Activated CD4-positive, alpha-beta T cell treated with anti-CD3 and anti-CD28 coated beads, Interleukin-2, amount 10 ng/mL, durations not matched to agents 24 days and 14 days (primary cell): ENCODE measurements around the gene ALX4. TPM values are rescaled to one million over a fixed set of nuclear protein-coding genes. Genes with fewer than 3 reads are reported as not detected.

Source experiments
- DNase-seq: peaks from one replicate; pipeline ENCODE4 v3.0.0; 2022
- H3K27ac Mint-ChIP-seq: one replicate; pipeline ENCODE4 v1.8.0; 2022; ENCODE audit warnings: mild to moderate bottlenecking, mixed read lengths
- H3K27me3 Mint-ChIP-seq: one replicate; pipeline ENCODE4 v1.8.0; 2022; ENCODE audit warnings: mixed read lengths
- H3K36me3 Mint-ChIP-seq: one replicate; pipeline ENCODE4 v1.8.0; 2022; ENCODE audit warnings: low read depth, mild to moderate bottlenecking, mixed read lengths
- H3K4me1 Mint-ChIP-seq: one replicate; pipeline ENCODE4 v1.8.0; 2021; ENCODE audit warnings: mixed read lengths
- H3K4me3 Mint-ChIP-seq: one replicate; pipeline ENCODE4 v1.8.0; 2022; ENCODE audit warnings: mild to moderate bottlenecking, moderate library complexity, mixed read lengths
- H3K9me3 Mint-ChIP-seq: one replicate; pipeline ENCODE4 v1.8.0; 2021; ENCODE audit warnings: mixed read lengths
- intact Hi-C: fragments of 100-400 bp; cut with micrococcal nuclease; formaldehyde crosslinking; loops from one replicate; pipeline ENCODE4 v1.15.1; 2023
- total RNA-seq: library from RNA; stranded (reverse); gene quantifications from 2 replicates; pipeline ENCODE4 v1.2.3, GENCODE V29; 2022

The ALX4 gene
- total RNA-seq, 1 donor from 2014 or later = not detected

DNA sequence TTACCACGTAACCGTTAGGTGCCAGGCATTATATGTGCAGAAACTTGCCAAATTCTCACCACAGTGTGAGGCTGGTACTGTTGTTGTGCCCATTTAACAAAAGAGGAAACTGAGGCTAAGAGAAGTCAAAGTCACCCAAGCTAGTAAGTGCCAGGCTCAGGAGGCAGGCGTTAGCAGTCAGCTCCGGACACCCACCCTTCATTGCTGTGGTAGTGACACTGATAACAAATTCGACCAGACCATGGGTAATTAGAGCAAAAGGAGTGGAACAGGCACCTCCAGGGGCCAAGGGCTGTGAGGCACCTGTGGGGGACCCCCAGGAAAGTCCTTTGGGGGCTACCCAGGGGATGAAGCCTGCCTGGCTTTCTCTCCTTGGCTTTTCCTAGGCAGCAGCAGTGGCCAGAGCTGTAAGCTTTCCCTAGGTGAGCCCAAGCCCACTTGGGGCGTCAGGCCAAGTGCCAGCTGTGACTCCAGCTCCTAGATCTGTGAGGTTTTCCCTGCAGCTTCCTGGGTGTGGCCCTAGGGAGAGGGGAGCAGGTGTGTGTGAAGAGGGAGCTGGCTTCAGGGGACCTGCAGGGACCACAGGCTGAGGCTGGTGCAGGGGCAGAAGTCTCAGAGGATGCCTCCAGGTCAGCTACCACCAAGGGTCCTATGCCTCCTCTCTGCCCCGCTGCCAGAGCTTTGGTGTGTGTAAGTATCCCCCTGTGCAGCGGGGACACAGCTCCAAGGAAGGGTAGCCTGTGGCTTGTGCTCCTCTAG lies 19.7 kb upstream of the ALX4 start:
- intact Hi-C loops = no loop called here
- no peaks in the 10 kb centered on the region for H3K36me3 Mint-ChIP-seq
- DNase-seq = no peak
- H3K4me1 Mint-ChIP-seq = no peaks in the 10 kb centered on the region
- H3K27me3 Mint-ChIP-seq = peaks cover 48% of the 10 kb centered on the region
- H3K9me3 Mint-ChIP-seq = no peaks in the 10 kb centered on the region
- H3K27ac Mint-ChIP-seq = no peak overlapping the region
- no peak overlapping the region for H3K4me3 Mint-ChIP-seq

DNA sequence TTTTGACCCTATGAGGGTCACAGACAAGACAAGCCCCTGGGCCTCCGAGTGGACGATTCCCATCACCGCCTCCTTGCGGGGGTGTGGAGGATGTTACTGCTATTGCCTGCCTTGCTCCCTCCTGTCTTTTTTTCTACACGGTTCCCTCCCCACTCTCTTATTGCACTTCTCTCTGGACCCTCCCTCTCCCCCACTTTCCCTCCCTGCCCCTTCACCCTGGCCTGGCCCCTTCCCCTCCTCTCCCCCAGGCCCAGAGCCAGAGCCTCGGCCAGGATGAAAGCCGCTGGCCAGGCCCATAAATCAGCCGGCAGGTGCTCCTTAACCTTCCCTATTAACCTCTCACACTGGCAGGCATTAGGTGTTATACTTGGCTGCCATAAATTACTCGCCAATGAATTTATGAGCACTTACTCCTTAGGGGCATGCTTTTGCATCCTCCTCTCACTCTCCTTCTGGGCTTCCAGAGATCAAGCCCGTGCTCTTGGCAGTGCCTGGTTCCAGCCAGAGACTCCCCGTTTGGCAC lies 18.3 kb upstream of the ALX4 start:
- peaks cover 57% of the 10 kb centered on the region for H3K27me3 Mint-ChIP-seq
- no peaks in the 10 kb centered on the region for H3K4me1 Mint-ChIP-seq
- H3K9me3 Mint-ChIP-seq = no peaks in the 10 kb centered on the region
- H3K36me3 Mint-ChIP-seq = no peaks in the 10 kb centered on the region
- H3K4me3 Mint-ChIP-seq = no peak overlapping the region
- intact Hi-C loops = no loop called here
- H3K27ac Mint-ChIP-seq = no peak overlapping the region
- no peak for DNase-seq

DNA sequence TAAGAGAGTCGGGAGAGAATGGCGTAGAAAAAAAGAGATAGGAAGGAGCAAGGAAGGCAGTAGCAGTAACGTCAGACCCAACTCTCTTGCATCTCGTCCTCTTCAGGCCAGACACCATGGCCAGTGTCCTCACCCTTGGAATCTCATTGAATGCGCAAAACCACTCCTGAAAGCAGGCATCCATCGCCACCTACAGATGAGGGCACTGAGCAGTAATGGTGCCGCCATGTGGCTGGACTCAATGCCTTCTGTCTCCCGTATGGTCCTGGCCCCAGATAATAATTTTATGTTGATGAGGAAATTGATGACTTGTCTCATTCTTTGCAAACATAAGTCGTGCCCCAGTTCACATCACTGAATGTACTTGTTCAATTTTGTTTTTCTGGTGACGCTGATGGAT lies 17.8 kb upstream of the ALX4 start:
- Mint-ChIP-seq H3K27me3 (peaks cover 61% of the 10 kb centered on the region), H3K36me3 (no peaks in the 10 kb centered on the region), H3K4me1 (no peaks in the 10 kb centered on the region), H3K27ac (no peak overlapping the region), H3K9me3 (no peaks in the 10 kb centered on the region), H3K4me3 (no peak overlapping the region)
- DNase-seq = no peak
- intact Hi-C loops = no loop called here

DNA sequence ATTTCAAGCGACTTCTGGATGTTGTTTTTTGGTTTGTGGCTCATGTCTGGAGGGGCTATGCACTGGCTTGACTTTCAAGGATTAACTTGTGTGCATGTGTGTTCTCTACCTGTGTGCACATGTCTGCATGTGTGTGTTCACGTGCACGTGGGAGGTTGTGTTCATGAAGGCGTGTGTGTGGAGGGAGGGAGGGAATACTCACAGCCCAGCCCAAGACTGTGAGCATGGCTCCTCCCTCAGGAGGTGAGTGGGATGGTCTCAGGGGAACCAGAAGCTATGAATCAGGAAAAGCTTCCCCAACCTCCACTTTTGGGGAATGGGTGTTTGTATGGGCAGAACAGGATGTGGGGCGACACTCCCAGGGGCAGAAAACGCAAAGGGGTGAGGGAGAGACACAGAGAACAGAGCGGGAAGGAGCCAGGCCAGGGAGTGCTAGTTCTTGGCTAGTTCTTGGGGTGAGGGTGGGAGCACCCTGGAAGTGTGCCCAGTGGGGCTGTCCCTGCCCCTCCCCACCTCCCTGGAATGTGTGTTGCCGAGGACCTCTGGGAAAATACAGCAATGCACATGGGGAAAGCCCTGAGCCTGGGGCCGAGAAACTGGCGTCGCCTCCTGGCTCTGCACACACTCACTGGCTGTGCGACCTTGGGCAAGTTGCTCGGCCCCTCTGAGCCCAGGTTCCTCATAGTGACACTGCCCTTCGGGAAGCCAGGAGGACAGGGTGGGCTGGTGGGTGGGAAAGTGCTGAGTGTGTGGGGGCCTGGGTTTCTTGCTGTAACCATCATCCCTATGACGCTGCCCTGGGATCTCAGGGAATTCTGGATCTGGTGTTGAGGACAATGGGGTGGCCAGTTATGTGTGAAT lies 16.9 kb upstream of the ALX4 start:
- H3K27me3 Mint-ChIP-seq = peaks cover 66% of the 10 kb centered on the region
- intact Hi-C loops = no loop called here
- DNase-seq = no peak
- no peaks in the 10 kb centered on the region for H3K9me3 Mint-ChIP-seq
- no peaks in the 10 kb centered on the region for H3K4me1 Mint-ChIP-seq
- H3K27ac Mint-ChIP-seq = no peak overlapping the region
- no peaks in the 10 kb centered on the region for H3K36me3 Mint-ChIP-seq
- no peak overlapping the region for H3K4me3 Mint-ChIP-seq

DNA sequence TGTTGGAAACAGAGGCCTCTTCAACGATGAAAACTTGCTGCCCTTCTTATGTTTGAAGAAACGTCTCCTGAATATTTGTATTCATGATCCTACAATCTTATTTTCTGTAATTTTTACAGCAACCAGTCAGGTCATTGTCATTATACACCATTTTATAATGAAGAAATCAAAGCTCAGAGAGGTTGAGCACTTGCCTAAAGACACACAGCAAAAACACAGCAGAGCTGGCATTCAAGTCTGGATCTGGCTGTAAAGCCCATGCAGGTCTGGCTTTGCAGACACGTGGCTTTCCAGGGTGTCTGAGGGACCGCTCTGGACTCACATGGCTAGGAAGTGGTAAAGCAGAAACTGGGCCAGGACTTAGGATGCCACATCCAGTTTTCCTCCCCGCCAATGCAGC lies 15.8 kb upstream of the ALX4 start:
- Mint-ChIP-seq H3K27me3 (peaks cover 74% of the 10 kb centered on the region), H3K4me1 (no peaks in the 10 kb centered on the region), H3K4me3 (no peak overlapping the region), H3K27ac (no peak overlapping the region), H3K9me3 (no peaks in the 10 kb centered on the region), H3K36me3 (no peaks in the 10 kb centered on the region)
- DNase-seq = no peak
- intact Hi-C loops = no loop called here

DNA sequence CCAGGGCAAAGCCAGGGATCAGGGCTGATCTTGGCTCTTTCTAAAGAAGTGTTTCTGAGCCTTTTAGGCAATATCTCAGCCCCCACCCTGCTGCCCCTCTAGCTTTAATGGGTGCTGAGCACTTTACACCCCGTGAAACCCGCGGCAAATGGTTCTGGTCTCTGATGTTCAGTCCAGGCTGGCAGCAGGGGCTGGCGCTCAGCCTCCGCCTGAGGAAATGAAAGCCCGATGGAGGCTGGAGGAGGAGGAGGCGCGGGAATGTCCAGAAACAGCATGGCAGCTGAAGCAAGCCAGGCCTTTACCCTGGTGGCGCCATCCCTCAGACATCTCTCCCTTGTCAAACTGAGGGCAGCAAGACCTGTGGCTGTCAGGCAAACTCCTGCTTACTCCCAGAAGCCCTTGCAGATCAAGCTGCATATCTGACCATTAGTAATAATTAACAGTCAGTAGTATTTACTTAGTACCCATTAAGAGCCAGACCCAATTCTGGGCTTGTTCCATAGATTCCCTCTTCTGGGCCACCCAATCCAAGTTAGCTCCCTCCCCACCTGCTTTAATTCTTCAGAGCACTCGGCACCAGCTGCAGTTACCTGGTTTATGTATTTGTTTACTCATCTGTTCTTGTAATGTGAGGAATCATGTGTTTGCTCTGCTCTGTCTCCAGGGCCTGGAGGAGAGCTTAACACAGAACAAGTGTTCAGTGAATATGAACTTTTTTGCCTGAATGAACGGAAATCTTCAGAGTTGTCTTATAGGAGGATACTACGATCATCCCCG lies 15.0 kb upstream of the ALX4 start:
- Mint-ChIP-seq H3K4me3 (no peak overlapping the region), H3K27me3 (peaks cover 80% of the 10 kb centered on the region), H3K9me3 (no peaks in the 10 kb centered on the region), H3K4me1 (peaks cover 1% of the 10 kb centered on the region), H3K27ac (no peak overlapping the region), H3K36me3 (no peaks in the 10 kb centered on the region)
- intact Hi-C loops = no loop called here
- no peak for DNase-seq

DNA sequence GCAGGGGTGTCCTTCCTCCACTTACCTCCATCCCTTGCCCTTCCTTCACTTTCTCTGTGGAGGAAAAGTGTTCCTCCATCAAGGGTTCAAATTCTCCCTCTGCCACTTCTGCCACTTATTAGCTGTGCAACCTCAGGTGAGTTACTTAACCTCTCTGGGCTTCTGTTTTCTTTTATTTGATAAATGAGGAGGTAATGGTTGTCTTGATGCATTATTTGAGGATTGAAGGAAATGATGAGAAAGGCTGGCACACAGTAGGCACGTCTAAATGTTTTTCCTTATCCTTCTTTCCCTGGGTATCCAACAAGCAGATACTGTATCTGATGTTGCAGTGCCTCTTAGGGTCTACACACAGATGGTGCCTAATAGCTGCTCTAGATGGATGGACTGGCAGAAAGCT lies 14.3 kb upstream of the ALX4 start:
- peaks cover 83% of the 10 kb centered on the region for H3K27me3 Mint-ChIP-seq
- intact Hi-C loops = no loop called here

DNA sequence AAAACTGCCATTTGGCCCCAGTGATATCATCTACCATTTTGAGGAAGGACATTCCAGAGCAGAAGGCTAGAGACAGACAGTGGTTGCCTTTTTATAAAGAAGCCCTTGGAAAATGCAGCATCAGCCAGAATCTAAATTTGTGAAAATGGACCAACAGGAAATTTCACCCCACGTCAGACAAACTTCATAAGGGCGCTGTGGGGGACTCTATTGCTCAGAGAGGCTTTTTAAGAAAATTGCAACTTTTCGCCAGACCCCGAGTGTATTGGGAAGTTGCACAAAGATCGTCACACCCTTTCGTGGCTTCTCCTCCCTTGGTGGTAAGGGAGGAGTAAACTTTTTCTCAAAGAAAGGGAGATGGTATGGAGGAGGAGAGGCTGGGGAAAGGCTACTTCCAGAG lies 12.3 kb upstream of the ALX4 start:
- no peak for DNase-seq
- H3K36me3 Mint-ChIP-seq = no peaks in the 10 kb centered on the region
- no peaks in the 10 kb centered on the region for H3K9me3 Mint-ChIP-seq
- H3K4me3 Mint-ChIP-seq = no peak overlapping the region
- peaks cover 88% of the 10 kb centered on the region for H3K27me3 Mint-ChIP-seq
- H3K27ac Mint-ChIP-seq = no peak overlapping the region
- peaks cover 1% of the 10 kb centered on the region for H3K4me1 Mint-ChIP-seq
- intact Hi-C loops = loop anchor here (1.0 kb wide), 1 partner anchor 17 kb away; no protein-coding TSS in a partner anchor

More for the DNA sequence above, 14.3 kb upstream of the ALX4 start:
- Mint-ChIP-seq H3K36me3 (no peaks in the 10 kb centered on the region), H3K27ac (no peak overlapping the region), H3K9me3 (no peaks in the 10 kb centered on the region), H3K4me1 (peaks cover 1% of the 10 kb centered on the region), H3K4me3 (no peak overlapping the region)
- no peak for DNase-seq

DNA sequence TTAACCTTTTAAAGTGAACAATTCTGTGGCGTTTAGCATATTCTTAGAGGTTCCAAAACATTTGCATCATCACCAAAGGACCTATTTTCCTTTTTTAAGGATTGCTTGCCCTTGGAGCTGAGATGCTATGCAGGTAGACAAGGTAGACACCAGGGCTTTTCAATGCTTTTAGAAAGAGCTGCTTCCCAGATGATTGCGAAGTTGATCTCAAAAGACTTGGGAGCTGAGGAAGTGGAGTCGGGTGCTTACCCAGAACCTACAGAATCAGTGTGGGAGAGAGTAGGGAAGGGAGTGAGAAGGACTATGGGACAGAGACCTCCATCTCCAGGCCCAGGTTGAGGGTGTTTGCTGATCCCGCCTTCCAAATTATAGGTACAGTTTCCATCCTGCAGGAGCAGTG lies 11.1 kb upstream of the ALX4 start:
- no peaks in the 10 kb centered on the region for H3K9me3 Mint-ChIP-seq
- no peak overlapping the region for H3K27ac Mint-ChIP-seq
- intact Hi-C loops = no loop called here
- no peak overlapping the region for H3K4me3 Mint-ChIP-seq
- peaks cover 1% of the 10 kb centered on the region for H3K4me1 Mint-ChIP-seq
- DNase-seq = no peak
- H3K27me3 Mint-ChIP-seq = peaks cover 92% of the 10 kb centered on the region
- H3K36me3 Mint-ChIP-seq = no peaks in the 10 kb centered on the region

DNA sequence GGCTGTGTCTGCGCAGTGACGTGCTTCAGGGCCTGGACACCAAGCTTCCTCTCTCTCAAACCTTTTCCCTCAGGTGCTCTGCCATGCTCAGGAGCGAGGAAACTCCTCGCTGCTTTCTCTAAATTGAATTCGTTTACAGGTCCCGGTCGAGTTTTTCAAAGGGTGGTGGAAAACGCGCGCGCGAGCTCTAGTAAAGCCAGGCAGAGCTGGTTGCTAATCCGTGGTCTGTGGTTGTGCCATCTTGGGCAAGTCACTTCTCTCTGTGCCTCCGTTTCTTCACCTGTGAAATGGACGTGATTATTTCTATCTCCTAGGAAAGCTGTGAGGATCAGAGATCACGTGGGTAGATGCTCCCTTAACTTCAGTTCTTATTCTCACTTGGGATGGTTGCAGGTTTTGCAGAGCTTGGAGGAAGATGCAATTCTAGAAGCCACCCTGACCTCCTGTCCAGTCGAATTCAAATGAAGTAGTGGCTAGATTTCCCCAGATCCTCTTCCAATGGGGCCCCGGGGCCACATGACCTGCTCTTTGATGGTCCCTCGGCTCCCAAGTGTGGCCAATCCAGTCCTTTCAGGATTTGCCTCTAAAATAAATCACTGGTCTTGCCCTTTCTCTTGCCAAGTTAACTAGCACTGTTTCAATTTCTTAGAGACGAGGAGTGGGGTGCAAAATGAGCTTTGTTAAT lies 10.5 kb upstream of the ALX4 start:
- H3K4me3 Mint-ChIP-seq = no peak overlapping the region
- no peaks in the 10 kb centered on the region for H3K36me3 Mint-ChIP-seq
- H3K4me1 Mint-ChIP-seq = peaks cover 1% of the 10 kb centered on the region
- peak overlapping the region; percentile 40 for H3K27ac Mint-ChIP-seq
- H3K27me3 Mint-ChIP-seq = peaks cover 91% of the 10 kb centered on the region
- DNase-seq = no peak
- intact Hi-C loops = loop anchor here (1.0 kb wide), 1 partner anchor 10 kb away; the partner anchor contains the start of gene ALX4
- H3K9me3 Mint-ChIP-seq = peaks cover under 1% of the 10 kb centered on the region

DNA sequence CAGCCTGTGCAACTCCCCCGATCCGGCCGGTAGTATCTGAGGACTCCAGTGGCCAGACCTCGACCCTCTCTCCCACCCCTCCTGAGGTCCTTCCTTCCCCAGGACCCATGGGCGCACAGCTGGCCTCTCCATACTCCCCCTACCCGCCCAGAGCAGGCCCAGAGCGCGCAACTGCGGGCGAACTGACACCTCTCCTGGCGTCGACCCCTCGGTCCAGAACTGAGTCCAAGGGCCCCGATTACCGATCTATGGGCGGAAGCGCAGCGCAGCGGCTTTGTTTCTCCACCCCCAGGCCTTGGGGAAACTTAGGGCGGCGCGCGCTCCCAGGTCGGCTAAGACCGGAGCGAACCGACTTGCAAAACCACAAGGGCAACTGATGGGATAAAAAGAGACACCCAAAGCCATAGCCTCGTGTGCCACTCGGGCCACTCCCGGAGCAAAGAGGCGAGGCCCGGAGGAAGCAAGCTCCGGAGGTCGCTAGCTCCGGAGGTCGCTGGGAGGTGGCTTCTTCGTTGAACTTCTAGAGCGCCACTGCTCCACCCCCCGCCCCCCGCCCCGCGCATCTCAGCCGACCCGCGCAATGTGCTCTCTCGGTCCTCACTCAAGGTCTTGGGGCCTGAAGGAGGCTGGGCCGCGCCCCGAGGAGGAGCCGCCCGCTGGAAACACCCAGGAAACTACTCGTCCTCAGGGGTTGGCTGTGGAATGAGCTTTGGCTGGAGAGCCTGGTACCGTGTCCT lies 9.8 kb upstream of the ALX4 start:
- peaks cover 3% of the 10 kb centered on the region for H3K9me3 Mint-ChIP-seq
- DNase-seq = no peak
- H3K4me3 Mint-ChIP-seq = no peak overlapping the region
- intact Hi-C loops = loop anchor here (1.0 kb wide), 1 partner anchor 9 kb away; the partner anchor contains the start of gene ALX4
- H3K27ac Mint-ChIP-seq = no peak overlapping the region
- peaks cover 1% of the 10 kb centered on the region for H3K4me1 Mint-ChIP-seq
- H3K36me3 Mint-ChIP-seq = no peaks in the 10 kb centered on the region
- H3K27me3 Mint-ChIP-seq = peaks cover 92% of the 10 kb centered on the region

DNA sequence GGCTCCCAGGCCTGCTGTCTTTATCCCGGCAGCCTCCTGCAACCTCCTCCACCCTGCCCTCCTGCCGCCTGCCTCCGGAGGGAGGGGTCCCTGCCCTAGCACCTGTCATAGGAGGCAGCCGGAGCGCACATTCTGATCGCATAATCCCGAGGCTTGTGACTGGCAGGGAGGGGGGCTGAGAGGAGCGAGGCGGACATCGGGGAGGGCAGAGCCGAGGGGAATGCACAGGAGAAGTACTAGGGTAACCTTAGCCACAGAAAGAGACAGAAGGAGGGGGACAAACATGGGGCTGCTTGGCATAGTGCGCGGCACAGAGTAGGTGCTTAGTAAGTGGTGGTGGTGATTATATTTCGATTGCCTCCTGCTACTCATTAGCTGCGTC lies 9.2 kb upstream of the ALX4 start:
- Mint-ChIP-seq H3K4me1 (peaks cover 1% of the 10 kb centered on the region), H3K27ac (no peak overlapping the region), H3K36me3 (no peaks in the 10 kb centered on the region), H3K27me3 (peaks cover 93% of the 10 kb centered on the region), H3K9me3 (peaks cover 3% of the 10 kb centered on the region), H3K4me3 (no peak overlapping the region)
- no peak for DNase-seq
- intact Hi-C loops = no loop called here

DNA sequence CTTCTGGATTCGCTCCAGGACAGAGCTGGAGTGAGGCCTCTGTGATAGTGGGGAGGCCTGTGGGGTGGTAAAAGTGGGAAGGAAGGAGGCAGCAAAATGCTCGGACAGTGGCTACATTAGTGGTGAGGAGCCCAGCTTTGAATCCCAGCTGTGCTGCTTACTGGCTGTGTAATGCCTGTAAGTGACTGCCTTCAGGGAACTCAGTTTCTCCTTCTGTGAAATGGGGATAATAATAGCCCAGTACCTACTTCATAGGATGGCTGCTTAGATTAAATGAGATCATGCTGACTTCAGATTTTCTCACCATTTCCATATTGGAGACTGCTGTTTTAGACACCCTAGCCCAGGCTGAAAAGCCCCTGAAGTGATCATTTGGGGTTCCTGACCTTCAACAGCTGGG lies 8.4 kb upstream of the ALX4 start:
- H3K27ac Mint-ChIP-seq = no peak overlapping the region
- H3K36me3 Mint-ChIP-seq = no peaks in the 10 kb centered on the region
- DNase-seq = no peak
- intact Hi-C loops = no loop called here
- no peak overlapping the region for H3K4me3 Mint-ChIP-seq
- peaks cover 1% of the 10 kb centered on the region for H3K4me1 Mint-ChIP-seq
- peaks cover 94% of the 10 kb centered on the region for H3K27me3 Mint-ChIP-seq
- peaks cover 3% of the 10 kb centered on the region for H3K9me3 Mint-ChIP-seq
